GM12878 (cell line): Measurements from ENCODE around the gene IL23R. TPM values are rescaled to one million over a fixed set of nuclear protein-coding genes. Genes with fewer than 3 reads are reported as not detected.

Experiments
- ATAC-seq: fragments of 200-7000 bp; cut with Tn5 transposase; 3 replicates; pipeline ENCODE4 v1.9.1; 2020; ENCODE audit warnings: mild to moderate bottlenecking, moderate library complexity
- BruUV-seq: library from RNA; stranded (reverse); fragments of 400-500 nt; replicated peaks from 2 replicates; lab custom pipeline; 2021; lab: Mats Ljungman, UMichigan
- CTCF ChIA-PET: fragments of 300-600 bp; sonication (Branson Sonifier 250); formaldehyde crosslinking; extraction: SDS; loops from one replicate; lab custom pipeline; 2021; ENCODE audit warnings: inconsistent platforms; lab: Yijun Ruan, JAX
- POLR2A ChIA-PET: fragments of 350-600 bp; formaldehyde crosslinking; extraction: SDS; loops from one replicate; lab custom pipeline; 2021; ENCODE audit warnings: inconsistent platforms; lab: Charles Lee
- RAD21 ChIA-PET: fragments of 300-600 bp; sonication (Branson Sonifier 250); formaldehyde crosslinking; loops from one replicate; lab custom pipeline; 2023; ENCODE audit warnings: antibody characterized with exemption; ENCODE audit not compliant: unreplicated experiment; lab: Charles Lee
- SMC1A ChIA-PET: fragments of 300-600 bp; sonication (Branson Sonifier 250); formaldehyde crosslinking; loops from one replicate; lab custom pipeline; 2023; ENCODE audit not compliant: unreplicated experiment, uncharacterized antibody; lab: Charles Lee
- DNase-seq: peaks from one replicate; pipeline ENCODE4 v3.0.0-alpha.2; 2011; ENCODE audit warnings: low read depth, low spot score
- FAIRE-seq: peaks from 3 replicates; lab custom pipeline; 2011; peaks lifted over from hg19 to GRCh38; lab: Jason Lieb, UNC
- H2AFZ ChIP-seq: 2 replicates; pipeline ENCODE4 v1.6.0; 2011; ENCODE audit warnings: low read depth, low read length, control low read depth; ENCODE audit not compliant: control insufficient read depth
- H3K27ac ChIP-seq: 2 replicates; pipeline ENCODE4 v1.5.1; 2011; ENCODE audit warnings: control low read depth; ENCODE audit not compliant: control insufficient read depth, insufficient read depth
- H3K27me3 ChIP-seq, 2 experiments: replicated peaks in 1 of 2; 2 replicates each; pipeline versions ENCODE4 v1.6.0 to v1.6.1; 2011; ENCODE audit warnings: low read length in 1 of 2; ENCODE audit not compliant: control insufficient read depth in 2 of 2, insufficient read depth in 2 of 2
- H3K36me3 ChIP-seq, 2 experiments: 2 replicates each; pipeline ENCODE4 v1.5.1; 2011; ENCODE audit warnings: low read length in 1 of 2; ENCODE audit not compliant: control insufficient read depth in 2 of 2, insufficient read depth in 2 of 2
- H3K4me1 ChIP-seq: 2 replicates; pipeline ENCODE4 v1.6.1; 2011; ENCODE audit warnings: mild to moderate bottlenecking, low read length, moderate library complexity, mixed read lengths; ENCODE audit not compliant: control insufficient read depth, insufficient read depth
- H3K4me2 ChIP-seq: 2 replicates; pipeline ENCODE4 v1.6.0; 2011; ENCODE audit warnings: control low read depth; ENCODE audit not compliant: control insufficient read depth, insufficient read depth
- H3K4me3 ChIP-seq: fragments of 200-600 bp; sonication (generic); 2 replicates; pipeline ENCODE4 v1.5.1; 2016
- H3K79me2 ChIP-seq: 2 replicates; pipeline ENCODE4 v1.6.0; 2011; ENCODE audit warnings: low read length; ENCODE audit not compliant: control insufficient read depth, insufficient read depth
- H3K9ac ChIP-seq: 2 replicates; pipeline ENCODE4 v1.8.0; 2011; ENCODE audit warnings: low read length, control low read depth, mixed read lengths; ENCODE audit not compliant: control insufficient read depth, insufficient read depth
- H3K9me3 ChIP-seq: replicated peaks from 3 replicates; pipeline ENCODE4 v1.5.1; 2011; ENCODE audit warnings: mild to moderate bottlenecking, low read length; ENCODE audit not compliant: control insufficient read depth, insufficient read depth
- H4K20me1 ChIP-seq: 2 replicates; pipeline ENCODE4 v1.6.0; 2011; ENCODE audit not compliant: control insufficient read depth, insufficient read depth
- ATF2 ChIP-seq: IDR thresholded peaks from 2 replicates; pipeline ENCODE4 v1.6.1; 2012; ENCODE audit warnings: low read length, inconsistent platforms
- BACH1 ChIP-seq: fragments of 450-650 bp; IDR thresholded peaks from 2 replicates; pipeline ENCODE4 v1.6.1; 2017; ENCODE audit warnings: mild to moderate bottlenecking, borderline replicate concordance
- BCL3 ChIP-seq: IDR thresholded peaks from 2 replicates; pipeline ENCODE4 v1.6.1; 2011; ENCODE audit warnings: borderline replicate concordance, low read depth, mild to moderate bottlenecking, moderate library complexity, low read length; ENCODE audit not compliant: insufficient read depth, poor library complexity, severe bottlenecking
- BRCA1 ChIP-seq: IDR thresholded peaks from 2 replicates; pipeline ENCODE4 v1.6.1; 2011; ENCODE audit warnings: low read depth, low read length, improper control_type of control experiment
- CREM ChIP-seq: IDR thresholded peaks from 2 replicates; pipeline ENCODE4 v1.6.1; 2014; ENCODE audit warnings: antibody characterized with exemption, low read depth
- HDGF ChIP-seq: fragments of 450-650 bp; IDR thresholded peaks from 2 replicates; pipeline ENCODE4 v1.6.1; 2016; ENCODE audit warnings: antibody characterized with exemption
- IKZF2 ChIP-seq, 2 experiments: fragments of 450-650 bp; IDR thresholded peaks; 2 replicates each; pipeline ENCODE4 v1.6.1; 2017; ENCODE audit warnings: mild to moderate bottlenecking in 2 of 2, moderate library complexity in 2 of 2
- JUND ChIP-seq: IDR thresholded peaks from 2 replicates; pipeline ENCODE4 v1.6.1; 2012; ENCODE audit warnings: low read depth, mild to moderate bottlenecking, low read length, improper control_type of control experiment, moderate library complexity
- KDM1A ChIP-seq: fragments of 200-600 bp; sonication (generic); IDR thresholded peaks from 2 replicates; pipeline ENCODE4 v1.6.1; 2016; ENCODE audit warnings: borderline replicate concordance
- MLLT1 ChIP-seq: fragments of 450-650 bp; IDR thresholded peaks from 2 replicates; pipeline ENCODE4 v1.6.1; 2016; ENCODE audit warnings: mild to moderate bottlenecking
- MXI1 ChIP-seq: fragments of 150-350 bp; IDR thresholded peaks from 2 replicates; pipeline ENCODE4 v1.6.1; 2011; ENCODE audit warnings: low read depth, mild to moderate bottlenecking, inconsistent platforms, low read length, improper control_type of control experiment
- TCF12 ChIP-seq: IDR thresholded peaks from 2 replicates; pipeline ENCODE4 v1.6.1; 2011; ENCODE audit warnings: low read depth, mild to moderate bottlenecking, low read length
- TCF7 ChIP-seq: IDR thresholded peaks from 2 replicates; pipeline ENCODE4 v1.6.1; 2014; ENCODE audit warnings: antibody characterized with exemption, borderline replicate concordance
- YY1 ChIP-seq: IDR thresholded peaks from 2 replicates; pipeline ENCODE4 v1.6.1; 2011; ENCODE audit warnings: low read depth, mild to moderate bottlenecking, low read length
- WGBS: methylation state at CpG from one replicate; pipeline ENCODE4 v1.1.6; 2016; ENCODE audit warnings: low lambda C conversion rate; ENCODE audit not compliant: insufficient replicate concordance, insufficient coverage; ENCODE audit errors: missing lambda C conversion rate; 5-methylcytosine and 5-hydroxymethylcytosine counted together
- in situ Hi-C: fragments of 300-500 bp; cut with MboI; formaldehyde crosslinking; loops from 9 replicates; pipeline ENCODE4 v1.14.3; 2018; ENCODE audit warnings: mixed read lengths
- intact Hi-C: fragments of 100-400 bp; cut with micrococcal nuclease; formaldehyde crosslinking; loops from one replicate; pipeline ENCODE4 v1.14.2; 2022; ENCODE audit not compliant: unreplicated experiment
- polyA plus RNA-seq, 11 experiments: library from polyadenylated mRNA; depleted of rRNA in 4 of 11; unstranded in 6 of 11; stranded (reverse) in 5 of 11; fragments of >200 nt; fragmentation: Nextera tagmentation in 4 of 11; fragmentation: Illumina TruSeq in 1 of 11; extraction: Ambion mirVana in 4 of 11; extraction: Trizol in 1 of 11; gene quantifications; 1 replicate in 1 of 11; 2 replicates in 10 of 11; pipeline versions ENCODE4 v1.2.1 to v1.2.3, GENCODE V29; 2011 to 2016; ENCODE audit warnings: inconsistent platforms in 2 of 11, missing spikeins in 2 of 11, low read depth in 1 of 11
- total RNA-seq, 4 experiments: library from RNA; depleted of rRNA in 3 of 4; stranded (reverse); fragments of >200 nt in 3 of 4; fragmentation: Illumina TruSeq in 1 of 4; extraction: Trizol in 1 of 4; gene quantifications; 2 replicates each; pipeline versions ENCODE4 v1.2.1 to v1.2.3, GENCODE V29; 2013 to 2021

Gene IL23R
- total and polyA plus RNA-seq, 10 of the 15 experiments (the other 5 are each of a cell fraction or from before 2014, with no cell fraction given): 0.16 to 6.4 (median 0.59) TPM

- no peak for DNase-seq
- H3K27ac ChIP-seq: no peak overlapping the region
- no peaks in the 10 kb centered on the region for H3K36me3 ChIP-seq
- TF ChIP-seq MLLT1: no peak
- no peak for TF ChIP-seq HDGF
- TF ChIP-seq BACH1: no peak
- TF ChIP-seq CREM: no peak
- TF ChIP-seq BRCA1: no peak
- H3K27me3 ChIP-seq: no peaks in the 10 kb centered on the region
- CTCF ChIA-PET: no interaction called here
- no peak overlapping the region for H2AFZ ChIP-seq
- RAD21 ChIA-PET: no interaction called here
- ATAC-seq: no peak
- in situ Hi-C loops: no loop called here
- peaks cover 11% of the 10 kb centered on the region; the same call in 1 of the 3 replicates for H3K9me3 ChIP-seq
- POLR2A ChIA-PET: no interaction called here
- H3K9ac ChIP-seq: no peak overlapping the region
- H3K4me1 ChIP-seq: no peaks in the 10 kb centered on the region
- SMC1A ChIA-PET: no interaction called here
- intact Hi-C loops: no loop called here
- no peak for FAIRE-seq
- BruUV-seq: no TSS peak
- 59% methylated on average over 3 of the region's 3 CpGs for WGBS
- no peak overlapping the region for H3K4me2 ChIP-seq
- H4K20me1 ChIP-seq: no peaks in the 10 kb centered on the region
- no peak overlapping the region for H3K4me3 ChIP-seq
- no peaks in the 10 kb centered on the region for H3K79me2 ChIP-seq
These were observed 102.8 kb downstream of the IL23R start for GRCh38 chr1:67269061-67269460.

- no peak overlapping the region for H3K9ac ChIP-seq
- H3K27ac ChIP-seq: no peak overlapping the region
- H2AFZ ChIP-seq: no peak overlapping the region
- CTCF ChIA-PET: interaction anchor here (0.9 kb wide), 1 partner anchor 50 kb away, joined by 3 read pairs; no protein-coding TSS in a partner anchor
- H4K20me1 ChIP-seq: no peaks in the 10 kb centered on the region
- POLR2A ChIA-PET: no interaction called here
- no peaks in the 10 kb centered on the region for H3K4me1 ChIP-seq
- no peak overlapping the region for H3K4me3 ChIP-seq
- RAD21 ChIA-PET: no interaction called here
- FAIRE-seq (no peak), ATAC-seq (no peak), DNase-seq (no peak)
- H3K36me3 ChIP-seq: no peaks in the 10 kb centered on the region
- intact Hi-C loops: no loop called here
- 29% methylated on average over 3 of the region's 3 CpGs for WGBS
- H3K79me2 ChIP-seq: no peaks in the 10 kb centered on the region
- no TSS peak for BruUV-seq
- in situ Hi-C loops: no loop called here
- no peak overlapping the region for H3K4me2 ChIP-seq
- H3K9me3 ChIP-seq: peaks cover 11% of the 10 kb centered on the region; the same call in 1 of the 3 replicates
- SMC1A ChIA-PET: no interaction called here
- no peaks in the 10 kb centered on the region for H3K27me3 ChIP-seq
- TF ChIP-seq KDM1A (no peak), JUND (no peak), IKZF2 (IDR thresholded peaks at IDR 0.05) (no peak), TCF12 (no peak), BCL3 (no peak), HDGF (no peak), MXI1 (no peak), YY1 (no peak), ATF2 (no peak), TCF7 (no peak)
These were observed 104.3 kb downstream of the IL23R start for GRCh38 chr1:67270541-67270940.
